ENCODE results near the gene MRPS12. TPM values are rescaled to one million over a fixed set of nuclear protein-coding genes. Genes with fewer than 3 reads are reported as not detected.
A peak's percentile ranks its signal among the peaks of the same experiment; 100 is the strongest.

Gene MRPS12
- total and polyA plus RNA-seq, 9 of the 15 experiments (the other 6 are each of a cell fraction or from before 2014, with no cell fraction given), result 8.1 to 174 (median 52.0) TPM

GRCh38 chr19:38930776-38931520, at the start of gene MRPS12 (continued):
- TF ChIP-seq ZNF436 (CRISPR knock-in tag; IDR thresholded peaks at IDR 0.05) (no peak), CHAMP1 (IDR thresholded peaks at IDR 0.05) (no peak), XRCC4 (IDR thresholded peaks at IDR 0.05; ENCODE audit: extremely low read depth, insufficient read depth, insufficient read length) (no peak), ZFX (CRISPR knock-in tag; IDR thresholded peaks at IDR 0.05) (peak; percentile 80), HLTF (IDR thresholded peaks at IDR 0.05) (no peak), RBM17 (IDR thresholded peaks at IDR 0.05; ENCODE audit: borderline replicate concordance, low read depth, low read length) (no peak), NR0B1 (IDR thresholded peaks at IDR 0.05; ENCODE audit: partially characterized antibody) (no peak), GTF3C2 (IDR thresholded peaks at IDR 0.05; ENCODE audit: borderline replicate concordance, extremely low read depth, insufficient read length) (no peak), BRF1 (IDR thresholded peaks at IDR 0.05; ENCODE audit: borderline replicate concordance, extremely low read depth, insufficient read length) (no peak), YY1 (IDR thresholded peaks at IDR 0.05; ENCODE audit: borderline replicate concordance in 1 of 3, control insufficient read depth in 1 of 3, extremely low read depth in 1 of 3, insufficient read depth in 3 of 3, insufficient read length in 1 of 3, insufficient replicate concordance in 2 of 3, low read depth in 1 of 3, low read length in 2 of 3) (no peak), ZNF121 (CRISPR knock-in tag; conservative IDR thresholded peaks at IDR 0.05) (no peak), TRIM28 (IDR thresholded peaks at IDR 0.05) (no peak), WHSC1 (IDR thresholded peaks at IDR 0.05; ENCODE audit: low read length) (no peak), ZNF232 (CRISPR knock-in tag; IDR thresholded peaks at IDR 0.05) (no peak), ZNF140 (CRISPR knock-in tag; IDR thresholded peaks at IDR 0.05) (no peak), RBM25 (IDR thresholded peaks at IDR 0.05; ENCODE audit: low read depth, low read length, severe bottlenecking) (peak; percentile 79), SRF (CRISPR knock-in tag; IDR thresholded peaks at IDR 0.05) (no peak), GTF2E2 (tag; IDR thresholded peaks at IDR 0.05) (peak; percentile 72; the same call in 1 of the 2 replicates)
- TF ChIP-seq, protein P1, sequence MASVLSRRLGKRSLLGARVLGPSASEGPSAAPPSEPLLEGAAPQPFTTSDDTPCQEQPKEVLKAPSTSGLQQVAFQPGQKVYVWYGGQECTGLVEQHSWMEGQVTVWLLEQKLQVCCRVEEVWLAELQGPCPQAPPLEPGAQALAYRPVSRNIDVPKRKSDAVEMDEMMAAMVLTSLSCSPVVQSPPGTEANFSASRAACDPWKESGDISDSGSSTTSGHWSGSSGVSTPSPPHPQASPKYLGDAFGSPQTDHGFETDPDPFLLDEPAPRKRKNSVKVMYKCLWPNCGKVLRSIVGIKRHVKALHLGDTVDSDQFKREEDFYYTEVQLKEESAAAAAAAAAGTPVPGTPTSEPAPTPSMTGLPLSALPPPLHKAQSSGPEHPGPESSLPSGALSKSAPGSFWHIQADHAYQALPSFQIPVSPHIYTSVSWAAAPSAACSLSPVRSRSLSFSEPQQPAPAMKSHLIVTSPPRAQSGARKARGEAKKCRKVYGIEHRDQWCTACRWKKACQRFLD (CRISPR knock-in tag; IDR thresholded peaks at IDR 0.05), result no peak
